ENCODE data around the gene ZDHHC19. TPM values are rescaled to one million over a fixed set of nuclear protein-coding genes. Genes with fewer than 3 reads are reported as not detected.
"Not testable (repeated sequence)": the region's sequence is repeated elsewhere in the genome, so short reads cannot be mapped to it uniquely, and the experiment has no call there.

Gene ZDHHC19
- total RNA-seq, 2 donors from 2014 or later, result not detected

- ATAC-seq, result no peak
- DNase-seq (ENCODE audit: low spot score in 2 of 2), result no peak
- Mint-ChIP-seq H3K36me3 (no peaks in the 10 kb centered on the region), H3K9me3 (no peaks in the 10 kb centered on the region), H3K27ac (peak overlapping the region in 1 of 2 donors; percentile 49)
Measured at GRCh38 chr3:196215493-196216020, 4.4 kb upstream of the ZDHHC19 start.

- no peak for DNase-seq (ENCODE audit: low spot score in 2 of 2)
- H3K36me3 Mint-ChIP-seq, result no peaks in the 10 kb centered on the region
- H3K9me3 Mint-ChIP-seq, result no peaks in the 10 kb centered on the region
- H3K27ac Mint-ChIP-seq, result peak overlapping the region in 1 of 2 donors; percentile 49
- no peak for ATAC-seq
Measured at GRCh38 chr3:196214783-196215441, 3.7 kb upstream of the ZDHHC19 start.

- not testable (repeated sequence) for ATAC-seq
- peak overlapping the region in 1 of 2 donors; percentile 25 for H3K27ac Mint-ChIP-seq
Measured at GRCh38 chr3:196209944-196210672, 1.1 kb downstream of the ZDHHC19 start.

DNA sequence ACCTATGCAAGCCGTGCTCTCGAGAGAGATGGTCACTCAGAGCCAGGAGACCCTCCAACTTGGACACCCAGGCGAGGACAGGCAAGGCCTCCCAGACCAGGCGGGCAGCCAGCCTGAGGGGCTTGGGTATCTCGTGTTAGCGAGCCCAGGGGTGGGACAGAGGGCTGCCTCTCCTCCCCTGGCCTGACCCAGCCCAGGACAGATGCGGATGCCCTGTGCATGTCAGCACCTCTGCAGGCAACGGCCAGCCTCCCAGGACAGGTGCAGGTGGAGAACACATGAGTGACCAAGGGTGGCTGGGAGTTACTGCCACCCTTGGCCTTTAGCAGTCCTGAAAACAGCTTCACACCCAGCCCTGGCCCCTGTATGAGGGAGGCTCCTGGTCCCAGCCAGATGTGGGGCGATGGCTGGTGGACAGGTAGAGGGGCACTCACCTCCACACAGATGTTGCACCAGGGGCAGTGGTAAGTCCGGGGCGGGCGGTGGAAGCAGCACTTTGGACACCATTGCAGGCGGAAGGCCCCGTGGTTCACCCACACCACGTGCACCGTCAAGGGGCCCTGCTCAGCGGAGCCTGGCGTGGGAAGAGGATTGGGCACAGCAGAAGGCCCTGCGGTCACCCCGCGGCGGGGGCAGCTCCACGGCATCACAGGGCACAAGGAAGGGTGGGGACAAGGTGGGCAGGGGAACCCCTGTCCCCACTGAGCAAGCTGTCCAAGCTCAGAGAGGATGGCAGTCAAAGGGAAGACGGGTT, 2.1 kb downstream of the ZDHHC19 start:
- H3K27ac Mint-ChIP-seq, result no peak overlapping the region
- ATAC-seq (no peak), DNase-seq (ENCODE audit: low spot score in 2 of 2) (no peak)
- H3K9me3 Mint-ChIP-seq, result peaks cover 0 to 4% of the 10 kb centered on the region in 2 donors
- H3K36me3 Mint-ChIP-seq, result no peaks in the 10 kb centered on the region

More at GRCh38 chr3:196209944-196210672, 1.1 kb downstream of the ZDHHC19 start:
- not testable (repeated sequence) for DNase-seq (ENCODE audit: low spot score in 2 of 2); H3K9me3 Mint-ChIP-seq; H3K36me3 Mint-ChIP-seq

DNA sequence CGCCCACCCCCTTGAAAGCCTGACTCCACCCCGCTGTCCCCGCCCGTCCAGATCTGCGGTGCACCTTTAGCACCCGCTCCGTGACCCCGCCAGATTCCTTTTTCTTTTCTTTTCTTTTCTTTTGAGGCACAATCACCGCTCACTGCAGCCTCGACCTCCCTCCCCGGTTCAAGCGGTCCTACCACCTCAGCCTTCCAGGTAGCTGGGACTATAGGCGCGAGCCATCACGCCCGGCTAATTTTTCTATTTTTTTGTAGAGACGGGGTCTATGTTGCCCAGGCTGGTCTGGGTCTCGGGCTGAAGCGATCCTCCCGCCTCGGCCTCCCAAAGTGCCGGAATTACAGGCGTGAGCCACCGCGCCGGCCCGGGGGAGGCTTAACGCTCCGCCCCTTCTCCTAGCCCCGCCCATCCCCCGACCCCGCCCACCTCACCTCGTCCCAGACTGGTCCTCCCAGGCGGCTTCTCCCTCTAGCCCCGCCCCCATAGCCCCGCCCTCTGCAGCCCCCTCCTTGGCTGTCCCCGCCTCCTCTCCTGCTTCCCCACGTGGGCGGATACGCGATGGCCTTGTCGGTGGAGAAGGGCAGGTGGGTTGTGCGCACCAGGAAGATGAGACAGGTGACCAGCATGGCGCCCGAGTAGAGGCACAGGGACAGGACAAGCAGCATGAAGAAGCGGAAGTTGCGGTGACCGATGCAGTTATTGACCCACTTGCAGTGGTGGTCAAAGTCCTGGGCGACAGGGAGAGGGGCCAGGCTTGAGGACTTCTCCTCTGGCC, 3.2 kb downstream of the ZDHHC19 start:
- Mint-ChIP-seq H3K36me3 (no peaks in the 10 kb centered on the region), H3K9me3 (peaks cover 0 to 4% of the 10 kb centered on the region in 2 donors), H3K27ac (no peak overlapping the region)
- ATAC-seq (peak; percentile 61 to 73), DNase-seq (ENCODE audit: low spot score in 2 of 2) (peak in 1 of 2 donors; percentile 47)

- H3K9me3 Mint-ChIP-seq, result peaks cover 0 to 4% of the 10 kb centered on the region in 2 donors
- H3K27ac Mint-ChIP-seq, result no peak overlapping the region
- ATAC-seq (peak; percentile 46 to 60), DNase-seq (ENCODE audit: low spot score in 2 of 2) (no peak)
- H3K36me3 Mint-ChIP-seq, result no peaks in the 10 kb centered on the region
Measured at GRCh38 chr3:196207159-196207832, 3.9 kb downstream of the ZDHHC19 start.

DNA sequence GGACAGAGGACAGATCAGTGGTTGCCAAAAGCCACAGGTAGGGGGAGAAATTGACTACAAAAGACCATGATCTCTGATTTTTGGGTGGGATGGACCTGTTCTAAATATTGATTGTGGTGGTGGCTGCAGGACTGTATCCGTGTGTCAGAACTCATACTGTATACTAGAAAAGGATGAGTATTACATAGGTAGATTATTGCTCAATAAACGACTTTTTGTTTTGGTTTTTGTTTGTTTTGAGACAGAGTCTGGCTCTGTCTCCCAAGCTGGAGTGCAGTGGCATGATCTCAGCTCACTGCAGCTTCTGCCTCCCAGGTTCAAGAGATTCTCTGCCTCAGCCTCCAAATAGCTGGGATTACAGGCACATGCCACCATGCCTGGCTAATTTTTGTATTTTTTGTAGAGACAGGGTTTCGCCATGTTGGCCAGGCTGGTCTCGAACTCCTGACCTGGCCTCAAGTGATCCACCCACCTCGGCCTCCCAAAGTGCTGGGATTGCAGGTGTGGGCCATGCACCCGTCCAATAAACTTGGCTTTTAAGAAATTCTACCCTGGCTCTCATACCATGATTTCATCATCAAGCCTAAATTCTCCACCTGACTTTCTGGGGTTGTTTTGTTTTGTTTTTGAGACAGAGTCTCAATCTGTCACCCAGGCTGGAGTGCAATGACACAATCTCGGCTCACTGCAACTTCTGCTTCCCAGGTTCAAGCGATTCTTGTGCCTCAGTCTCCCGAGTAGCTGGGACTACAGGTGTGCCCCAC, 5.6 kb downstream of the ZDHHC19 start:
- peak overlapping the region in 1 of 2 donors; percentile 56 for H3K27ac Mint-ChIP-seq
- not testable (repeated sequence) for H3K9me3 Mint-ChIP-seq; DNase-seq (ENCODE audit: low spot score in 2 of 2); H3K36me3 Mint-ChIP-seq
- peak in 1 of 2 donors; percentile 19 for ATAC-seq

DNA sequence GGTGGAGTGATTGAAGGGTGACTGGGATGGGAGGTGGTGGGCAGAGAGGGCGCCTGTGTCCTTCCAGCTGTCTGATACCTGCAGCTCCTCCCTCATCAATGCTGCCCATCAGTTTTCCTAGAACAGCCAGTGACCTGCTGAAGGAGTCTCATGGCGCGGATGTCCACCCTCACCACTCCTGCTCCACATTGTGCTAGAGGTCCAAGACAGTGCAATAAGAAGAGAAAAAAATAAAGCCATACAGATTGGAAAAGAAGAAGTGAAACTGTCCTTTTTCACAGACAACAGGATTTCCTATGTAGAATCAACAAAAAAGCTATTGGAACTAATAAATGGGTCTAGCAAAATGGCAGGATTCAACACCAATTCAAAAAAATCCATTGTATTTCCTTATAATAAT, 7.4 kb downstream of the ZDHHC19 start:
- DNase-seq (ENCODE audit: low spot score in 2 of 2) (no peak), ATAC-seq (no peak)
- no peaks in the 10 kb centered on the region for H3K36me3 Mint-ChIP-seq
- H3K27ac Mint-ChIP-seq, result no peak overlapping the region
- H3K9me3 Mint-ChIP-seq, result peaks cover 0 to 4% of the 10 kb centered on the region in 2 donors

DNA sequence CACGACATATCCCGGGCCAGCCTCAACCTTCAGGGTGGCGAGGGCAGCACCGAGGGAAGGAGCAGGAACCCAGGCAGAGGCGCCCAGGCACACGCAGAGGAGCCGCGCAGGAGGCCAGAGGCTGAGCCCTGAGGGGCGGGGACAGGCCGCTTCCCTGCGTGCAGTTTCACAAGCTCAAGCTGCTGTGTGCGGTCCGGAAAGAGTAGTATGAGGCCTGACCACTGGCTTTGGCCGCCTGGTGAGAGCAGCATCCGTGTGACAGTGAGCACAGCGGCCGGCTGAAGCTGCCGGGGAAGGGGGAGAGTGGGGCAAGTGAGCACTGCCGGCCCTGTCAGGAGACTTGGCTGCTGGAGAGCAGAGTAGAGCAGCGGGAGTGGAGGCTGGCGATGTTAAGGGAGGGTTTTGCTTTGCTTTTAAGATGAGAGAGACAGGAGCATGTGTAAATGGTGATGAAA, 8.7 kb downstream of the ZDHHC19 start:
- Mint-ChIP-seq H3K9me3 (peaks cover 0 to 4% of the 10 kb centered on the region in 2 donors), H3K36me3 (no peaks in the 10 kb centered on the region), H3K27ac (no peak overlapping the region)
- ATAC-seq (no peak), DNase-seq (ENCODE audit: low spot score in 2 of 2) (no peak)

DNA sequence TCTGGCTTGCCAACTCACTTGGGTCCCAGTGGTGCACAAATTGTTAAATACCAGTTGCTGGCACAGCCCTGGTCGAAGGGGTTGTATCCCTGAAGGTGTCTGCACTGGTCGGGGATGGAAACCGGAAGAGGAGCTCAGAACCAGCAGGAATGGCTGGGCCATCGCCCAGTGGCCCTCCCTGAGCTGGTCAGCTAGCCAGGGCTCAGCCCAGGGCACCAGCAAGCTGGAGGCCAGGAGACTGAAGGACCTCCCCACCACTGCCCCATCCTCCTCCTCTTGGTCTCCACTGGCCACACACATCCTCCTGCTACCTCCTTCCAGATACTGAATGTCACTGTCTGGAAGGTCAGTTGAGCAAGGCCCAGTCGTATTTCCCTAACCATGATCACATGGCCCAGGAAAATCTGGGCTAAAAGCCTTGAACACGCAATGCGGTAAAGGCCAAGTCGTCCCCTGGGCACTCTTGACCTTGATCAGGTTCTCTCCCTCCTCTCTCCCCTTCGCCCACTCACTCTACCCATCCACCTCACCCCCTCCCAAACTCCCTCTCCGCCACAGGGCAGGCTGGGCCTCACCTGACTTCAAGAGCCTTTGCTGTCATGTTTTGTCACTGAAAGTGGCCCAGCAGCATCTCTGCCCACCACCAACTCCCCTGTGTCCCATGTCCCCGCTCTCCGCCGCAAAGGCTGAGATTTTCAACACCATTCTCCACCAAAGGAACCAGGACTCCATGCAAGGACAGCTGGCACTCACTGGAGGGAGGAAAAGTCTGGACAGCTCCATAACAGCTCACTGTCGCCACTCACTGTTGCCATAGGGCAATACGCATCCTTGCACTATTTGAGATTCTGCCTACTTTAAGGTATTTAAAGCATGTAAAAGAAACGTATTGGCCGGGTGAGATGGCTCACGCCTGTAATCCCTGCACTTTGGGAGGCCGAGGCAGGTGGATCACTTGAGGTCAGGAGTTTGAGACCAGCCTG, 12.1 kb downstream of the ZDHHC19 start:
- no peaks in the 10 kb centered on the region for H3K9me3 Mint-ChIP-seq
- H3K36me3 Mint-ChIP-seq, result no peaks in the 10 kb centered on the region
- H3K27ac Mint-ChIP-seq, result no peak overlapping the region
- ATAC-seq, result no peak
- no peak for DNase-seq (ENCODE audit: low spot score in 2 of 2)

DNA sequence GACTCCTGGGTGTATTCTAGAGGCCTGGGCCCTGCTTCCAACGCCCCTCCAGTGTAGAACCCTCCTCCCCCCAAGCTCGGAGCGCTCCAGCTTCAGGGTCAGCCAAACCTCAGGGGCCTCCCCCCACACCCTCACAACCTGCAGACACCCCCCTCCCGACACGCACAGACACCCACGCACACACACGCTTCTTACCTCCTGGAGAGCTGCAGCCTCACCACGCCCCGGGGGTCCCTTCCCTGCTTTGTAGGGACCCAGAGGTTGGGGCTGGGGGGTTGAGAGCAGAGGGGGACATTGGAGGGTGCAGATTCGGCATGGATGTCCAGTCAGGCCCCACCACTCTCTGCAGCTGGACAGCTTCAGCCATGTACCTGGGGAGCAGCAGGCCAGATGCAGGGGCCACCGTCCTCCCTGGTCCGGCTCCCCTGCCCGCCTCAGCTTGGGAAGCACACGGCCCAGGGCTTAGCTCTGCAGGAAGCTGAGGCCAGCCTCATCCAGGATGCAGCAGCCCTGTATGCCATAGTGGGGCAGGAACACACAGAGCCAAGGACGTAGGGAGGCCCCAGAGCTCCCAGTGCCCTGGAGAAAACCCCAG, 13.0 kb downstream of the ZDHHC19 start:
- Mint-ChIP-seq H3K9me3 (no peaks in the 10 kb centered on the region), H3K36me3 (no peaks in the 10 kb centered on the region), H3K27ac (no peak overlapping the region)
- no peak for DNase-seq (ENCODE audit: low spot score in 2 of 2)
- no peak for ATAC-seq

DNA sequence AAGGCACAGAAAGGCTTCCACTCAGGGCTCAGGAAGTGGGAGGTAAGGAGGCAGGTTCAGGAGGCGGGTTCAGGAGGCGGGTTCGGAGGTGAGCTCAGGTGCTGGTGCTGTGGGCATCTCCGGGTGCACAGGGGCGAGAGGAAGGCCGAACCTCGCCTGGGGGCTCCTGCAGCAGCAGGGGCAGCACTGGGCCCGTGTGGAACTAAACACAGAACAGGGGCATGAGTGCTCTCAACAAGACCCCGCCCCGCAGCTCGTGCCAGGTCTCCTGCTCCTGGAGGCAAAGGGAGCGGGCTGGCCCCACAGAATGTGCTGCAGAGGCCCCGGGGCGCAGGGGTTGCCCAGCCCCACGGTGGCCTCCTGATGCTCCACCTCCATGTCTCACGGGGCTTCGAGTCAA, 13.7 kb downstream of the ZDHHC19 start:
- DNase-seq (ENCODE audit: low spot score in 2 of 2), result no peak
- ATAC-seq, result no peak
- Mint-ChIP-seq H3K27ac (no peak overlapping the region), H3K9me3 (no peaks in the 10 kb centered on the region), H3K36me3 (no peaks in the 10 kb centered on the region)

DNA sequence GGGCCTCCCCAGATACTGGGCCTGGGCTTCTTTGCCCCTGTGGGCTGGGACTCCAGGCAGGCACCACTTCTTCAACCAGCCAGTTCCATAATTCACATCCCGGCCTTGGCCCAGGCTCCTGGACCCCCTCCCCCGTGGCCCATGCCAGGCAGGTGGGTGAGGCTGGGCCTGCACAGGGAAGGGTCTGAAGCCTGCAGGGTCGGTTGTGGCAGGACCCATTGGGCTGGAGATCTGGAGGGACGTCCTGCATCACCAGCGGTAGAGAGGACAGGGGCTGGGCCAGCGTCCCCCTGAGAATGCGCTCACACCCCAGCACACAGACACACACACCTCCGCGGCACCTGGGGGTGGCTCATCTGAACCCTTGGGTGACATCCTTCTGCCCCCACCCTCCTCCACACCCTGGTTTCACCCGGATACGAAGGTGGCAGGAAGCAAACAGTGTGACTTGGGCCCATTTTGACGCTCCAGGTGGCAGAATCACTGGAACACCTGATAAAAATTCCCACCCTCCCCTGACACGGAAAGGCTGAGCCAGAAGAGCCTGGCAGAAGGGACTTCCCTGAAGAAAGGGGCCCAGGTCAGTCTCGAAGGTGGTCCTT, 15.4 kb downstream of the ZDHHC19 start:
- DNase-seq (ENCODE audit: low spot score in 2 of 2) (no peak), ATAC-seq (no peak)
- Mint-ChIP-seq H3K9me3 (no peaks in the 10 kb centered on the region), H3K27ac (peak overlapping the region in 1 of 2 donors; percentile 29), H3K36me3 (no peaks in the 10 kb centered on the region)
